NCI-H2107 treated with DMSO at 0.1 percent for 48 hours (cell line): ENCODE results near the gene EHBP1.

Source experiments
- DNase-seq: peaks from one replicate; lab custom pipeline; 2025; ENCODE audit not compliant: unreplicated experiment; lab: John Stamatoyannopoulos, UW

EHBP1 gene

GRCh38 chr2:62814123-62814522 lies 108.6 kb downstream of the EHBP1 start:
- no peak for DNase-seq

GRCh38 chr2:62817348-62817747 lies 111.8 kb downstream of the EHBP1 start:
- no peak for DNase-seq

- DNase-seq: no peak
These were observed 112.6 kb downstream of the EHBP1 start for GRCh38 chr2:62817995-62818713.

GRCh38 chr2:62822549-62822948 lies 117.0 kb downstream of the EHBP1 start:
- DNase-seq: no peak

GRCh38 chr2:62824388-62824787 lies 118.9 kb downstream of the EHBP1 start:
- no peak for DNase-seq

GRCh38 chr2:62826141-62826540 lies 120.6 kb downstream of the EHBP1 start:
- no peak for DNase-seq

- DNase-seq: no peak
These were observed 121.6 kb downstream of the EHBP1 start for GRCh38 chr2:62826953-62827675.

GRCh38 chr2:62831729-62832128 lies 126.2 kb downstream of the EHBP1 start:
- no peak for DNase-seq

GRCh38 chr2:62844311-62845090 lies 139.0 kb downstream of the EHBP1 start:
- DNase-seq: no peak

GRCh38 chr2:62845256-62845655 lies 139.7 kb downstream of the EHBP1 start:
- no peak for DNase-seq

GRCh38 chr2:62852254-62852653 lies 146.7 kb downstream of the EHBP1 start:
- no peak for DNase-seq

GRCh38 chr2:62854600-62855514 lies 149.3 kb downstream of the EHBP1 start:
- DNase-seq: no peak

GRCh38 chr2:62856228-62857040 lies 150.9 kb downstream of the EHBP1 start:
- DNase-seq: no peak

GRCh38 chr2:62857139-62857931 lies 151.8 kb downstream of the EHBP1 start:
- DNase-seq: no peak

GRCh38 chr2:62858231-62858832 lies 152.8 kb downstream of the EHBP1 start:
- DNase-seq: no peak

GRCh38 chr2:62868947-62869346 lies 163.4 kb downstream of the EHBP1 start:
- no peak for DNase-seq

GRCh38 chr2:62870966-62871365 lies 165.5 kb downstream of the EHBP1 start:
- DNase-seq: no peak

GRCh38 chr2:62871506-62871905 lies 166.0 kb downstream of the EHBP1 start:
- DNase-seq: no peak

- no peak for DNase-seq
These were observed 168.1 kb downstream of the EHBP1 start for GRCh38 chr2:62873603-62874002.
